Duodenal mucosa (tissue), 2 donors: ENCODE results near the gene ANO1.

ENCODE experiments used
- H3K27ac ChIP-seq: one replicate; pipeline ENCODE4 v1.7.0; 2013; ENCODE audit warnings: low read depth, low read length
- H3K27me3 ChIP-seq, 2 donors: one replicate each; pipeline ENCODE4 v1.7.0; 2013; ENCODE audit warnings: low read length in 2 of 2, control low read depth in 1 of 2; ENCODE audit not compliant: insufficient read depth in 2 of 2, control insufficient read depth in 1 of 2
- H3K36me3 ChIP-seq, 2 donors: one replicate each; pipeline ENCODE4 v1.7.0; 2013; ENCODE audit warnings: low read length in 2 of 2, control low read depth in 1 of 2; ENCODE audit not compliant: insufficient read depth in 2 of 2, control insufficient read depth in 1 of 2
- H3K4me1 ChIP-seq, 2 donors: one replicate each; pipeline ENCODE4 v1.7.0; 2013; ENCODE audit warnings: low read length in 2 of 2, control low read depth in 1 of 2; ENCODE audit not compliant: insufficient read depth in 2 of 2, control insufficient read depth in 1 of 2
- H3K4me3 ChIP-seq, 2 donors: one replicate each; pipeline ENCODE4 v1.7.0; 2013; ENCODE audit warnings: low read length in 2 of 2, low read depth in 1 of 2
- H3K9ac ChIP-seq, 2 donors: one replicate each; pipeline ENCODE4 v1.7.0; 2013; ENCODE audit warnings: low read length in 2 of 2, low read depth in 1 of 2
- H3K9me3 ChIP-seq, 2 donors: one replicate each; pipeline ENCODE4 v1.7.0; 2013; ENCODE audit warnings: low read length in 2 of 2, control low read depth in 1 of 2; ENCODE audit not compliant: control insufficient read depth in 1 of 2

The ANO1 gene

GRCh38 chr11:70080763-70081162 is 2.6 kb downstream of the ANO1 start:
- no peaks in the 10 kb centered on the region for H3K36me3 ChIP-seq
- H3K27me3 ChIP-seq = peaks cover 36 to 42% of the 10 kb centered on the region in 2 donors
- H3K9me3 ChIP-seq = no peaks in the 10 kb centered on the region
- H3K4me3 ChIP-seq = no peak overlapping the region
- H3K9ac ChIP-seq = no peak overlapping the region
- no peak overlapping the region for H3K27ac ChIP-seq
- H3K4me1 ChIP-seq = peaks cover 0 to 5% of the 10 kb centered on the region in 2 donors

GRCh38 chr11:70082829-70083228 is 4.7 kb downstream of the ANO1 start:
- H3K9me3 ChIP-seq = no peaks in the 10 kb centered on the region
- no peak overlapping the region for H3K27ac ChIP-seq
- no peak overlapping the region for H3K4me3 ChIP-seq
- H3K4me1 ChIP-seq = peaks cover 0 to 5% of the 10 kb centered on the region in 2 donors
- H3K36me3 ChIP-seq = no peaks in the 10 kb centered on the region
- no peak overlapping the region for H3K9ac ChIP-seq
- H3K27me3 ChIP-seq = peaks cover 21 to 23% of the 10 kb centered on the region in 2 donors

DNA sequence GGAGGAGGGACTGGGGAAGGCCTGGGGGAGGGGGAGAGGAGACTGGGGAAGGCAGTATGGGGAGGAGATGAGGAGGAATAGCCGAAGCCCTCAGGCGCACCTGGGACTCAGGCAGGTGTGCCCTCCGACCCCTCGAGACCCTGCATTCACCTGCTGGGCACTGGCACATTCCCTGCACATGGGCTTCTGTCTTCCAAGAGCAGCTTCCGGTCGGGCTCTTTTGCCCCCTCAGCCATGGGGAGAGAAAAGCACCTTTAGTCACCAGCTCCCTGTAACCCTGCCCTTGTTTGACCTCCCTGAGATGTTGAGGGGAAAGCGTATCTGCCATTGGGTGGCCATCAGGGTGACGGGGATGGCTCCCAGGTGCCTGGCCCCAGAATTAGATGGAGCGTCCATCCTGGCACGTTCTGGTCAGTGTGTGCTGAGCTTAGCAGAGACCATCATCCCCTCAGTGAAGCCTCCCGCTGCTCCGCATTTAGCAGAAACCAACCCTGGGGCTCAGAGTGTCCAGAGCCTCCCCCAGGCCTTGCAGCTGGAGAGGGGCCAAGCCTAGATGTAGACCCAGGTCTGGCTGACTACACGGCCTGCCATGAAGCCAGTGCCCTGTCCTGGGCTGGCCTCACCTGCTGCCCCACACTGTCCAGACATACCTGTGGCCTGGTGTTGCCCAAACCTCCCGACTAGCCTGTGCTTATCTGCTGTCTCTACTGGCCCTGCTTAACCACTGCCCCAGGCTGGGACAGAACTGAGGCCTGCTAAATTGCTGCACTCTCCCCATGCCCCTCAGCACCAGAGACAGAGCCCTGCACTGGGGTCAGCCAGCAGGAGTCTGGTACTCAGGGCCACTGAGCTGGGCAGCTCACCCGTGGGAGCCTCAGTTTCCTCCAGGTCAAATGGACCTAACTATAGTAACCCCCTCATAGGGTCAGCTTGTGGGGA is 6.2 kb downstream of the ANO1 start:
- H3K27me3 ChIP-seq = peaks cover 15 to 17% of the 10 kb centered on the region in 2 donors
- no peaks in the 10 kb centered on the region for H3K9me3 ChIP-seq
- peaks cover 0 to 5% of the 10 kb centered on the region in 2 donors for H3K4me1 ChIP-seq
- H3K27ac ChIP-seq = no peak overlapping the region
- H3K9ac ChIP-seq = no peak overlapping the region
- no peak overlapping the region for H3K4me3 ChIP-seq
- H3K36me3 ChIP-seq = no peaks in the 10 kb centered on the region

GRCh38 chr11:70085815-70086769 is 8.0 kb downstream of the ANO1 start:
- Histone ChIP-seq H3K4me3 (no peak overlapping the region), H3K27me3 (peaks cover 0 to 3% of the 10 kb centered on the region in 2 donors), H3K9ac (no peak overlapping the region), H3K36me3 (no peaks in the 10 kb centered on the region), H3K9me3 (no peaks in the 10 kb centered on the region), H3K27ac (no peak overlapping the region), H3K4me1 (peaks cover 0 to 1% of the 10 kb centered on the region in 2 donors)

DNA sequence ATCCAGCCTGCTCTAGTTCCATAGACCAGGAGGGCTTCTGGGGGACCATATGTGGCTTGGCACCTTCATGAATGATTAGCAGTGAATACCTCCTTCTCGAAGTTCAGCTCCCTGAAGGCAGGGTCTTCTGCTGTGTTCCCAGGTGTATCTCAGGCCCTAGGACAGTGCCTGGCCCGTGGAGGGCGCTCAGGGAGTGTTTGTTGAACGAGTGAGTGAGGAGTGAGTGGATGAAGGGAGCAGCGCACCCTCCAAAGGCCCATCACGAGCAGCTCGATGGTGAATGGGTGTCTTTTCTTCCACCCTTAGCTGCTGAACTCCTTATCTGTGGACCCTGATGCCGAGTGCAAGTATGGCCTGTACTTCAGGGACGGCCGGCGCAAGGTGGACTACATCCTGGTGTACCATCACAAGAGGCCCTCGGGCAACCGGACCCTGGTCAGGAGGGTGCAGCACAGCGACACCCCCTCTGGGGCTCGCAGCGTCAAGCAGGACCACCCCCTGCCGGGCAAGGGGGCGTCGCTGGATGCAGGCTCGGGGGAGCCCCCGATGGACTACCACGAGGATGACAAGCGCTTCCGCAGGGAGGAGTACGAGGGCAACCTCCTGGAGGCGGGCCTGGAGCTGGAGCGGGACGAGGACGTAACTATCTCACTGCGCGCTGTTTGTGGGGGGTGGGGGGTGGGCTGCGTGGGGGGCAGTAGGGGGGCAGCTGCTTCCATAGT is 9.5 kb downstream of the ANO1 start:
- Histone ChIP-seq H3K27ac (no peak overlapping the region), H3K9me3 (no peaks in the 10 kb centered on the region), H3K27me3 (peaks cover 0 to 7% of the 10 kb centered on the region in 2 donors), H3K4me1 (no peaks in the 10 kb centered on the region), H3K4me3 (no peak overlapping the region), H3K9ac (no peak overlapping the region), H3K36me3 (no peaks in the 10 kb centered on the region)

GRCh38 chr11:70088735-70089250 is 10.7 kb downstream of the ANO1 start:
- Histone ChIP-seq H3K27ac (no peak overlapping the region), H3K9me3 (no peaks in the 10 kb centered on the region), H3K36me3 (no peaks in the 10 kb centered on the region), H3K27me3 (peaks cover 0 to 7% of the 10 kb centered on the region in 2 donors), H3K4me1 (no peaks in the 10 kb centered on the region), H3K9ac (no peak overlapping the region), H3K4me3 (no peak overlapping the region)

GRCh38 chr11:70089631-70090030 is 11.5 kb downstream of the ANO1 start:
- Histone ChIP-seq H3K9me3 (no peaks in the 10 kb centered on the region), H3K4me3 (no peak overlapping the region), H3K27me3 (peaks cover 0 to 7% of the 10 kb centered on the region in 2 donors), H3K36me3 (no peaks in the 10 kb centered on the region), H3K4me1 (no peaks in the 10 kb centered on the region), H3K27ac (no peak overlapping the region), H3K9ac (no peak overlapping the region)

GRCh38 chr11:70090961-70091381 is 12.9 kb downstream of the ANO1 start:
- no peak overlapping the region for H3K4me3 ChIP-seq
- no peak overlapping the region for H3K9ac ChIP-seq
- no peaks in the 10 kb centered on the region for H3K4me1 ChIP-seq
- H3K27ac ChIP-seq = no peak overlapping the region
- no peaks in the 10 kb centered on the region for H3K9me3 ChIP-seq
- peaks cover 0 to 7% of the 10 kb centered on the region in 2 donors for H3K27me3 ChIP-seq
- no peaks in the 10 kb centered on the region for H3K36me3 ChIP-seq

GRCh38 chr11:70091638-70092037 is 13.5 kb downstream of the ANO1 start:
- Histone ChIP-seq H3K4me3 (no peak overlapping the region), H3K4me1 (no peaks in the 10 kb centered on the region), H3K9me3 (no peaks in the 10 kb centered on the region), H3K9ac (no peak overlapping the region), H3K27me3 (peaks cover 0 to 7% of the 10 kb centered on the region in 2 donors), H3K27ac (no peak overlapping the region), H3K36me3 (no peaks in the 10 kb centered on the region)
